Mammary epithelial cell (primary cell): ENCODE data around the gene TTC3.

ENCODE experiments used
- EZH2 ChIP-seq: IDR thresholded peaks from 2 replicates; pipeline ENCODE4 v1.6.1; 2012; ENCODE audit warnings: low read length, inconsistent platforms, borderline replicate concordance
- TF ChIP-seq, protein P1 (sequence below), 2 donors: IDR thresholded peaks in 1 of 2; conservative IDR thresholded peaks in 1 of 2; 2 replicates each; pipeline ENCODE4 v1.5.1; 2011 to 2012; ENCODE audit warnings: inconsistent platforms in 2 of 2, low read length in 2 of 2, mild to moderate bottlenecking in 2 of 2, control low read depth in 1 of 2, low read depth in 1 of 2; ENCODE audit not compliant: insufficient read depth in 1 of 2; ENCODE audit errors: extremely low read depth in 1 of 2

DNA sequence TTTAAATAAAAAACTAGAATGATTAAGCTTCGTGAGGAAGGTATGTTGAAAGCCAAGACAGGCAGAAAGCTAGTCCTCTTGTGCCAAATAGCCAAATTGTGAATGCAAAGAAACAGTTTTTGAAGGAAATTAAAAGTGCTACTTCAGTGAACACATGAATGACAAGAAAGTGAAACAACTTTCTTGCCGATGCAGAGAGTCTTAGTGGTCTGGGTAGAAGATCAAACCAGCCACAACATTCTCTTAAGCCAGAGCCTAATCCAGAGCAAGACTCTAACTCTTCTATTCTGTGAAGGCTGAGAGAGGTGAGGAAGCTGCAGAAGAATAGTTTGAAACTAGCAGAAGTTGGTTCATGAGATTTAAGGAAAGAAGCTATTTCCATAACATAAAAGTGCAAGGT is 63.2 kb downstream of the TTC3 start:
- TF ChIP-seq, protein P1, sequence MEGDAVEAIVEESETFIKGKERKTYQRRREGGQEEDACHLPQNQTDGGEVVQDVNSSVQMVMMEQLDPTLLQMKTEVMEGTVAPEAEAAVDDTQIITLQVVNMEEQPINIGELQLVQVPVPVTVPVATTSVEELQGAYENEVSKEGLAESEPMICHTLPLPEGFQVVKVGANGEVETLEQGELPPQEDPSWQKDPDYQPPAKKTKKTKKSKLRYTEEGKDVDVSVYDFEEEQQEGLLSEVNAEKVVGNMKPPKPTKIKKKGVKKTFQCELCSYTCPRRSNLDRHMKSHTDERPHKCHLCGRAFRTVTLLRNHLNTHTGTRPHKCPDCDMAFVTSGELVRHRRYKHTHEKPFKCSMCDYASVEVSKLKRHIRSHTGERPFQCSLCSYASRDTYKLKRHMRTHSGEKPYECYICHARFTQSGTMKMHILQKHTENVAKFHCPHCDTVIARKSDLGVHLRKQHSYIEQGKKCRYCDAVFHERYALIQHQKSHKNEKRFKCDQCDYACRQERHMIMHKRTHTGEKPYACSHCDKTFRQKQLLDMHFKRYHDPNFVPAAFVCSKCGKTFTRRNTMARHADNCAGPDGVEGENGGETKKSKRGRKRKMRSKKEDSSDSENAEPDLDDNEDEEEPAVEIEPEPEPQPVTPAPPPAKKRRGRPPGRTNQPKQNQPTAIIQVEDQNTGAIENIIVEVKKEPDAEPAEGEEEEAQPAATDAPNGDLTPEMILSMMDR (conservative IDR thresholded peaks at IDR 0.05 in 1 of 2, IDR thresholded peaks at IDR 0.05 in 1 of 2; ENCODE audit: extremely low read depth in 1 of 2, insufficient read depth in 1 of 2, low read depth in 1 of 2, low read length in 2 of 2), result no peak
- TF ChIP-seq EZH2, result no peak
